NCI-H1092 (cell line): ENCODE data around the gene GALNT7.
A peak's percentile ranks its signal among the peaks of the same experiment; 100 is the strongest.
"Not testable (repeated sequence)": the region's sequence is repeated elsewhere in the genome, so short reads cannot be mapped to it uniquely, and the experiment has no call there.

Source experiments
- DNase-seq: peaks from one replicate; lab custom pipeline; 2025; lab: John Stamatoyannopoulos, UW

GALNT7 gene, protein sequence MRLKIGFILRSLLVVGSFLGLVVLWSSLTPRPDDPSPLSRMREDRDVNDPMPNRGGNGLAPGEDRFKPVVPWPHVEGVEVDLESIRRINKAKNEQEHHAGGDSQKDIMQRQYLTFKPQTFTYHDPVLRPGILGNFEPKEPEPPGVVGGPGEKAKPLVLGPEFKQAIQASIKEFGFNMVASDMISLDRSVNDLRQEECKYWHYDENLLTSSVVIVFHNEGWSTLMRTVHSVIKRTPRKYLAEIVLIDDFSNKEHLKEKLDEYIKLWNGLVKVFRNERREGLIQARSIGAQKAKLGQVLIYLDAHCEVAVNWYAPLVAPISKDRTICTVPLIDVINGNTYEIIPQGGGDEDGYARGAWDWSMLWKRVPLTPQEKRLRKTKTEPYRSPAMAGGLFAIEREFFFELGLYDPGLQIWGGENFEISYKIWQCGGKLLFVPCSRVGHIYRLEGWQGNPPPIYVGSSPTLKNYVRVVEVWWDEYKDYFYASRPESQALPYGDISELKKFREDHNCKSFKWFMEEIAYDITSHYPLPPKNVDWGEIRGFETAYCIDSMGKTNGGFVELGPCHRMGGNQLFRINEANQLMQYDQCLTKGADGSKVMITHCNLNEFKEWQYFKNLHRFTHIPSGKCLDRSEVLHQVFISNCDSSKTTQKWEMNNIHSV

GRCh38 chr4:173168396-173169177 lies at the start of gene GALNT7:
GALNT7 (plus strand) TSS chr4:173168811; CDS start chr4:173168836, 25 bp downstream.
- DNase-seq: peak; percentile 78

DNA sequence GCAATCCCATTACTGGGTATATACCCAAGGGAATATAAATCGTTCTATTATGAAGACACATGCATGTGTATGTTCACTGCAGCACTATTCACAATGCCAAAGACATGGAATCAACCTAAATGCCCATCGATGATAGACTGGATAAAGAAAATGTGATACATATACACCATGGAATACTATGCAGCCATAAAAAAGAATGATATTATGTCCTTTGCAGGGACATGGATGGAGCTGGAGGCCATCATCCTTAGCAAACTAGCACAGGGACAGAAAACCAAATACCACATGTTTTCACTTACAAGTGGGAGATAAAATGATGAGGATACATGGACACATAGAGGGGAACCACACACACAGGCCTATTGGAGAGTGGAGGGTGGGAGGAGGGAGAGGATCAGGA lies 49.8 kb upstream of the GALNT7 start:
- not testable (repeated sequence) for DNase-seq

- no peak for DNase-seq
Measured at GRCh38 chr4:173119818-173120217, 48.8 kb upstream of the GALNT7 start.

DNA sequence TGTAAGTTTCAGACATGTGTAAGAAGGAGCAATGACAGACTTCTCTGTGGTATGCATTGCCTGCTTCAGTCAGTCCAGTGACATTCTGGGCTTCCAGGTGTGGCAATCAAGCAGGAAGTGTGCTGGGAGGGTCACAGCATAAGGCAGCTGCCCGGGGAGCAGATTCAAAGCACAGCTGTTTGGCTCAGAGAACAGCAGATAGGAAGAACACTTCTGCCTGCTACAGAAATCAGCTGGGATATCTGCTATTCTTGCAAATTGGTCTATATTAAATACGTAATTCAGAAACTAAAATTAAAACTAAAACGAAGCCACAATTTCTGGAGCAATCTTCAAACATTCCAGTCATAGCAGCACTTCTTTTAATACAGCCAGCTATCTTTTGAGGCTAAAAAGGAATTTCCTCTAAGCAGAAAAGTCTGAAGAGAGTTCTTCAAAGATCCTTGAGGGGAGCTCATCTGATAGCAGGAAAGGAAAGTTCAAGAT lies 47.5 kb upstream of the GALNT7 start:
- no peak for DNase-seq

DNA sequence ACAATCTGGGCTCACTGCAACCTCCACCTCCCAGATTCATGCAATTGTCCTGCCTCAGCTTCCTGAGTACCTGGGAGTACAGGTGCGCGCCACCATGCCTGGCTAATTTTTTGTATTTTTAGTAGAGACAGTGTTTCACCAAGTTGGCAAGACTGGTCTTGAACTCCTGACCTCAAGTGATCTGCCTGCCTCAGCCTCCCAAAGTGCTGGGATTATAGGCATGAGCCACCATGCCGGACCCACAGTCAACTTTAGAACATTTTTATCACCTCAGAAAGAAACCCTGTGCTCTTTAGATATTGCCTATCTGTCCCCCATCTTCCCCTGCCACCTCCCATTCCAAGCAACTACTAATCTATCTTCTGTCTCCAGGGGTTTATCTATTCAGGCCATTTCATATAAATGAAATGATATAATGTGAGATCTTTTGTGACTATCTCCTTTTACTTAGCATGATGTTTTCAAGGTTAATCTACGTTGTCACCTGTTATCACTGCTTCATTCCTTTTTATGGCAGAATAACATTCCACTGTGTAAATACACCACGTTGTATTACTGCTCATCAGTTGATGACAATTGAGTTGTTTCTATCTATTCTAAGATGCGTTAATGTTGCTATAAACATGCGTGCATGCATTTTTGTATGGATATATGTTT lies 44.3 kb upstream of the GALNT7 start:
- no peak for DNase-seq

DNA sequence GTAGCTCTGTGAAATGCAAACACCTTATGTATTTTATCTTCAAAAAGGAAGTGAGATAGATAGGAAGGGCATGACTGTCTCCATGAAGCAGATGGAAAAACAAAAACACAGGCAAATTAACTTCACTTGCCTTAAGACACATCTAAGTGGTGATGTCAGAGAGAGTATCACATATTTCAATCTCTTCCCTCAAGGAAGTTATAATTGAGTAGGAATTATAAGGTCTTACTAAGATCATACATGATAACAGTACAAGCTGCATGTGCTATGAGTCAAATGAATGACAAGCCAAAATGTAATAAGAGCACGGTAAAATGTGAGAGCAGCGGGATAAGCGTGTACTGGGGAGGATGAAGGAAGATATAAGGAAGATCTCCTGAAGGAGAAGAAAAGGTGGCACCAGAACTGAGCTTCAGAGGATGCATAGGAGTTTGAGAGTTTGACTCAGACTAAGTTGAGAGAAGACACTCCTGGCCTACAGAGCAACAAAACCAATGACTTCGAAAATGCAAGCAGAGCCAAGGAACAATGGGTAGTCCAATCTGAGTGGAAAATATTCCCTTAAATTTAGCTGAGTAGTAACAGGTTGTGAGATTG lies 43.3 kb upstream of the GALNT7 start:
- no peak for DNase-seq

GRCh38 chr4:173128199-173128890 lies 40.3 kb upstream of the GALNT7 start:
- DNase-seq: no peak

GRCh38 chr4:173130687-173131086 lies 37.9 kb upstream of the GALNT7 start:
- no peak for DNase-seq

DNA sequence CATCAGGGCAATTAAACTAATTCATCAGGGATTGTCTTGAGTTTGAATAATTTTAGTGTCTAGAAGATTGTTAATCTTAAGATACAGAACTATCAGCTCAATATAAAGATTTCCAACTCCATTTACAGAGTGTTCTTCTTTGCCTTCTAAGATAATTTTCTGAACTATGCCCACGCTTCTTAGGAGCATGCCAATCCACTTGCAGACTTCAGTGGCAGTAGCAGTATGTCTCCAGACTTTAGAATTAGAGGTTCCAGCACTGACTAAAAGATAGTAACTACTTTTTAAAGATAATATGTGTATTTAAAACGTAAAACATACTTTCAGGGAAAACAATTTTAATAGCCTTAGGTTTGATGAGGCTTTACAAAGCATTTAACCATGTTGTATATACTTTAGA lies 34.2 kb upstream of the GALNT7 start:
- DNase-seq: no peak

GRCh38 chr4:173135241-173135847 lies 33.3 kb upstream of the GALNT7 start:
- no peak for DNase-seq

GRCh38 chr4:173138624-173139023 lies 30.0 kb upstream of the GALNT7 start:
- DNase-seq: no peak

- no peak for DNase-seq
Measured at GRCh38 chr4:173139561-173139960, 29.1 kb upstream of the GALNT7 start.

GRCh38 chr4:173145131-173145530 lies 23.5 kb upstream of the GALNT7 start:
- no peak for DNase-seq

DNA sequence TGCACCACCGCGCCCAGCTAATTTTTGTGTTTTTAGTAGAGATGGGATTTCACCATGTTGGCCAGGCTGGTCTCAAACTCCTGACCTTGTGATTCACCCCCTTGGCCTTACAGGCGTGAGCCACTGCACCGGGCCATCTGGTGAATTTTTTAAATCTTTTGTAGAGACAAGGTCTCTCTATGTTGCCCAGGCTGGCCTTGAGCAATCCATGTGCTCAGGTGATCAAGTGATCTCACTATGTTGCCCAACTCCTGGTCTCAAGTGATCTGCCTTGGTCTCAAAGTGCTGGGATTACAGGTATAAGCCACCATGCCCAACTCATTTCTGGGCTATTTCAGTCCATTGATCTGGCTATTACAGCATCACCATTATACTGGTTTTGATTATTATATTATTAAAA lies 22.2 kb upstream of the GALNT7 start:
- DNase-seq: no peak

DNA sequence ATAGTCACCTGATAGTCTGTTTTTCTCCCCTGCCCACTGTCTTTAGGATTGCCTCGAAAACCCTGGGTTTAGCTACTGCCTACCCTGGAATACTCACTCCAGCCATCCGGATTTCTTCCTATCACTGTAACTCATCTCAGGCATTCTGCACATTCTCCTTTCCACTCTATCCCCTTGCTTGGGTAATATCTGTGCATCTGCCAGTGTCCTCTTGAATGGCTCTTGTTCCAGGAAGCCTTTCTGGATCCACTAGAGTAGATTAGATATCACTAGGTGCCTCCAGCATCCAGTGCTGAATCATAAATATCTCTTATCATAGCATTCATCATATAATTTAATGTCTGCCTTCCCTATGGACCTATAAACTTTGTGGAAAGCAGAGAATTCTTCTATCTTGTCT lies 17.1 kb upstream of the GALNT7 start:
- no peak for DNase-seq

GRCh38 chr4:173152104-173152503 lies 16.5 kb upstream of the GALNT7 start:
- DNase-seq: no peak

DNA sequence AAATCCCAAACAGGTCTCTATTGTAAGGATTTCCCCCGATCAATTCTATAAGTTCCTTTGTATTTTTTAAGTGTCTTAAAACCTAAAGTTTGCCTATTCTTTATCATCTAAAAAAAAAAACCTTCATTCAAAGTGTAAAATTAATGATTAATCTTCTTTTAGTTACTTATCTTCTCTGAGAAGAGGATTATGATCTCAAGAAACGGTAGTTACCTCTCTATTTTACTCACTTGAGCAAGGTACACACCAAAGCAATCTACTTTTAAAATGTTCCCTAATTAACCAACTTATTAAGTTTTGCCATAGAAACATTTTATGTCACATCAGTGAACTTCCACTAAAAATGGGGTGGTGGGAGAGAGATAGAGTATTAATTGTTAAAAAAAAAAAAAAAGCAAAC lies 15.2 kb upstream of the GALNT7 start:
- no peak for DNase-seq

GRCh38 chr4:173159791-173160190 lies 8.8 kb upstream of the GALNT7 start:
- DNase-seq: no peak

- no peak for DNase-seq
Measured at GRCh38 chr4:173160871-173161270, 7.7 kb upstream of the GALNT7 start.

DNA sequence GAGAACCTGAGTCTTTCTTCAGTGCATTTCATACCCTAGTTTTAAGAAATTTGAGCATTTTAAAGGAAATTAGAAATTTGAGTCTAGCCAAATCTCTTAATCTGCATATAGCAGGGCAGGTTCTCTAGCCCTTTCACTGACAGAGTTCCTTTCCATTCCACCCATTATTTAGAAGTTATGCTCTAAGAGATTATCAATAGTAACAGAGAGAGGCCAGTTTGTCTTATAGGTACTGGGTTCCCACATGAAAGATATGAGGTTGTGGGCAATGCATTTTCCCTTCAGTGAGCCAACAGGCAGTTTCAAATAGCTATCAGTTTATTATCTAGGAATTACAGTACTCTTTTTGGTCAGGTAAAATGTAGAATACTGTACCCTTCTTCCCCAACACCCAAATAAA lies 7.3 kb upstream of the GALNT7 start:
- no peak for DNase-seq

- DNase-seq: no peak
Measured at GRCh38 chr4:173165706-173166105, 2.9 kb upstream of the GALNT7 start.
